SK-N-SH (cell line): ENCODE measurements around the gene PTGFR. TPM values are rescaled to one million over a fixed set of nuclear protein-coding genes. Genes with fewer than 3 reads are reported as not detected.

Source experiments
- CTCF ChIA-PET: fragments of 300-600, 350-600 bp; formaldehyde crosslinking; extraction: SDS; loops from one replicate; lab custom pipeline; 2021; lab: Yijun Ruan, JAX
- POLR2A ChIA-PET: fragments of 350-600 bp; sonication (Branson Sonifier 250); formaldehyde crosslinking; extraction: SDS; loops from one replicate; lab custom pipeline; 2020; ENCODE audit warnings: antibody characterized with exemption, inconsistent platforms; lab: Yijun Ruan, JAX
- DNase-seq: peaks from one replicate; pipeline ENCODE4 v3.0.0; 2012
- H2AFZ ChIP-seq: fragments of 200-600 bp; sonication (generic); 2 replicates; pipeline ENCODE4 v1.8.1; 2016; ENCODE audit warnings: antibody characterized with exemption, mild to moderate bottlenecking, low read depth
- H3F3A ChIP-seq: fragments of 200-600 bp; sonication (generic); replicated peaks from 2 replicates; pipeline ENCODE3; 2016; ENCODE audit warnings: antibody characterized with exemption, mild to moderate bottlenecking; ENCODE audit not compliant: insufficient read depth
- H3K27ac ChIP-seq, 2 experiments: fragments of 200-500 bp in 1 of 2; fragments of 200-600 bp in 1 of 2; sonication (Bioruptor generic) in 1 of 2; sonication (generic), shearing (Covaris generic) in 1 of 2; 2 replicates each; pipeline versions ENCODE4 v1.5.1 to v1.6.1; 2014 to 2016; ENCODE audit warnings: low read depth in 2 of 2, inconsistent platforms in 1 of 2, low read length in 1 of 2, mild to moderate bottlenecking in 1 of 2, mixed read lengths in 1 of 2
- H3K27me3 ChIP-seq: fragments of 200-600 bp; sonication (generic), shearing (Covaris generic); 2 replicates; pipeline ENCODE4 v1.6.1; 2016; ENCODE audit warnings: mixed run types; ENCODE audit not compliant: insufficient read depth
- H3K36me3 ChIP-seq, 2 experiments: fragments of 200-500 bp in 1 of 2; fragments of 200-600 bp in 1 of 2; sonication (Bioruptor generic) in 1 of 2; sonication (generic) in 1 of 2; replicated peaks in 1 of 2; 2 replicates each; pipeline versions ENCODE3 to v1.5.1; 2014 to 2016; ENCODE audit warnings: low read length in 1 of 2, mild to moderate bottlenecking in 1 of 2; ENCODE audit not compliant: insufficient read depth in 2 of 2, control insufficient read depth in 1 of 2
- H3K4me1 ChIP-seq, 2 experiments: fragments of 200-500 bp in 1 of 2; fragments of 200-600 bp in 1 of 2; sonication (Bioruptor generic) in 1 of 2; sonication (generic), shearing (Covaris generic) in 1 of 2; 2 replicates each; pipeline versions ENCODE4 v1.5.1 to v1.6.1; 2014 to 2016; ENCODE audit warnings: low read depth in 1 of 2, low read length in 1 of 2, mixed run types in 1 of 2; ENCODE audit not compliant: insufficient read depth in 2 of 2, control insufficient read depth in 1 of 2
- H3K4me2 ChIP-seq: fragments of 200-600 bp; sonication (generic), shearing (Covaris generic); 2 replicates; pipeline ENCODE4 v1.6.1; 2017; ENCODE audit warnings: mixed run types
- H3K4me3 ChIP-seq, 2 experiments: fragments of 200-500 bp in 1 of 2; fragments of 200-600 bp in 1 of 2; sonication (Bioruptor generic) in 1 of 2; sonication (generic), shearing (Covaris generic) in 1 of 2; 2 replicates each; pipeline versions ENCODE4 v1.5.1 to v1.8.1; 2014 to 2016; ENCODE audit warnings: low read depth in 2 of 2, inconsistent platforms in 1 of 2, low read length in 1 of 2, mild to moderate bottlenecking in 1 of 2, mixed read lengths in 1 of 2, moderate library complexity in 1 of 2
- H3K79me2 ChIP-seq: fragments of 200-600 bp; sonication (generic); 2 replicates; pipeline ENCODE4 v1.8.1; 2017; ENCODE audit warnings: mild to moderate bottlenecking; ENCODE audit not compliant: insufficient read depth
- H3K9ac ChIP-seq: fragments of 200-600 bp; sonication (generic); 2 replicates; pipeline ENCODE4 v1.6.1; 2017; ENCODE audit warnings: mixed run types
- H3K9me2 ChIP-seq: fragments of 200-600 bp; sonication (generic); 2 replicates; pipeline ENCODE4 v1.6.1; 2017; ENCODE audit warnings: mixed run types
- H3K9me3 ChIP-seq: fragments of 200-600 bp; sonication (generic); 2 replicates; pipeline ENCODE4 v1.6.1; 2017; ENCODE audit warnings: mixed run types, mild to moderate bottlenecking, moderate library complexity
- H4K20me1 ChIP-seq: fragments of 200-600 bp; sonication (generic); 2 replicates; pipeline ENCODE4 v1.6.1; 2017; ENCODE audit warnings: mild to moderate bottlenecking, mixed run types; ENCODE audit not compliant: insufficient read depth
- EP300 ChIP-seq, 2 experiments: IDR thresholded peaks; 2 replicates each; pipeline versions ENCODE4 v1.4.0 to v1.6.1; 2012; ENCODE audit warnings: borderline replicate concordance in 1 of 2, low read depth in 1 of 2, low read length in 1 of 2
- EZH2phosphoT487 ChIP-seq: fragments of 200-600 bp; sonication (generic); IDR thresholded peaks from 2 replicates; pipeline ENCODE4 v1.6.1; 2017; ENCODE audit warnings: low read depth, mixed run types, mild to moderate bottlenecking, antibody characterized with exemption, moderate library complexity, borderline replicate concordance
- FOXJ3 ChIP-seq: sonication (generic); formaldehyde crosslinking; IDR thresholded peaks from 2 replicates; pipeline ENCODE4 v1.5.1; 2020; ENCODE audit warnings: mild to moderate bottlenecking, missing genetic modification reagents
- FOXM1 ChIP-seq: IDR thresholded peaks from 2 replicates; pipeline ENCODE4 v1.4.0; 2012; ENCODE audit warnings: low read depth, mild to moderate bottlenecking
- JUND ChIP-seq: IDR thresholded peaks from 2 replicates; pipeline ENCODE4 v1.4.0; 2012
- MEF2A ChIP-seq: IDR thresholded peaks from 2 replicates; pipeline ENCODE4 v1.4.0; 2012; ENCODE audit warnings: low read depth, borderline replicate concordance
- MXI1 ChIP-seq: IDR thresholded peaks from 2 replicates; pipeline ENCODE4 v1.6.1; 2012; ENCODE audit warnings: mild to moderate bottlenecking, low read depth, low read length, improper control_type of control experiment
- NRF1 ChIP-seq: IDR thresholded peaks from 2 replicates; pipeline ENCODE4 v1.6.1; 2012; ENCODE audit warnings: low read depth, mild to moderate bottlenecking, low read length
- POLR2AphosphoS5 ChIP-seq: IDR thresholded peaks from 2 replicates; pipeline ENCODE4 v1.6.1; 2012; ENCODE audit warnings: low read depth, low read length
- RXRA ChIP-seq: IDR thresholded peaks from 2 replicates; pipeline ENCODE4 v1.4.0; 2012; ENCODE audit warnings: low read depth, mild to moderate bottlenecking, borderline replicate concordance
- TAF1 ChIP-seq: IDR thresholded peaks from 2 replicates; pipeline ENCODE4 v1.6.1; 2012; ENCODE audit warnings: low read depth, mild to moderate bottlenecking, low read length, moderate library complexity, borderline replicate concordance
- YY1 ChIP-seq: IDR thresholded peaks from 2 replicates; pipeline ENCODE4 v1.4.0; 2012; ENCODE audit warnings: low read depth, mild to moderate bottlenecking
- polyA plus RNA-seq, 3 experiments: library from polyadenylated mRNA; depleted of rRNA; stranded (reverse); fragments of >200 nt; gene quantifications; 2 replicates each; pipeline ENCODE4 v1.2.3, GENCODE V29; 2012
- TF ChIP-seq, protein P1 (sequence below): IDR thresholded peaks from 2 replicates; pipeline ENCODE4; 2012
- TF ChIP-seq, protein P2 (sequence below): IDR thresholded peaks from 2 replicates; pipeline ENCODE4 v1.4.0; 2012; ENCODE audit warnings: low read depth, borderline replicate concordance
- TF ChIP-seq, protein P3 (sequence below): fragments of 150-350 bp; IDR thresholded peaks from 2 replicates; pipeline ENCODE4 v1.6.1; 2016; ENCODE audit warnings: mild to moderate bottlenecking, low read depth, low read length
- TF ChIP-seq, protein P4 (sequence below): fragments of 150-350 bp; IDR thresholded peaks from 2 replicates; pipeline ENCODE4 v1.6.1; 2017; ENCODE audit warnings: antibody characterized with exemption, low read length, low read depth, borderline replicate concordance

The PTGFR gene
- polyA plus RNA-seq, 1 of the 3 experiments (the other 2 are of a cell fraction) = 2.2 TPM

DNA sequence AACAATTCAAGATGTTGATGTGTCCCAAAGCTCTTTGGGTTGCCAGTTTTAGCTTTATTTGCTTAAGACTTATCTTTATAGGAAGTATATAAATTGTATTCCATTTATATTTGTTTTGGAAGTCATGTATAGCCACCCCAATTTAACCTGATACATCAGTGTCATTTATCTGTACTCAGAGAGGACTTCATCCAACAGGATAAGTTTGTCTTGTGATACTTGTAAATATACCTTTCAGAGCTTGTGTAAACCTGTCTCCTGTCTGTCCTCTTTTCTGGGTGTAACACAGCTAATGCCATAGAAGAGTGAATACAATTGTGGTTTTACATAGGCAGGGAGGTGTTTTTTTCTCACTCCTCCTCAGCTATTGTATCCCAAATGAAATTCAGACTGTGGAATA lies 10.4 kb downstream of the PTGFR start:
- Histone ChIP-seq H3K4me2 (no peak overlapping the region), H3K79me2 (peaks cover 18% of the 10 kb centered on the region), H3K27me3 (no peaks in the 10 kb centered on the region), H3K27ac (no peak overlapping the region), H2AFZ (no peak overlapping the region), H3F3A (no peaks in the 10 kb centered on the region), H3K9ac (no peak overlapping the region), H4K20me1 (no peaks in the 10 kb centered on the region), H3K4me1 (peaks cover 0 to 14% of the 10 kb centered on the region in 2 experiments; a peak in 1 of 4 replicates), H3K9me3 (no peaks in the 10 kb centered on the region), H3K36me3 (peaks cover 0 to 16% of the 10 kb centered on the region in 2 experiments), H3K9me2 (no peaks in the 10 kb centered on the region), H3K4me3 (no peak overlapping the region)
- POLR2A ChIA-PET = no interaction called here
- DNase-seq = no peak
- CTCF ChIA-PET = interaction anchor here (1.2 kb wide), 1 partner anchor 355 kb away, joined by 5 read pairs; no protein-coding TSS in a partner anchor
- no peak for TF ChIP-seq YY1
- TF ChIP-seq, protein P1, sequence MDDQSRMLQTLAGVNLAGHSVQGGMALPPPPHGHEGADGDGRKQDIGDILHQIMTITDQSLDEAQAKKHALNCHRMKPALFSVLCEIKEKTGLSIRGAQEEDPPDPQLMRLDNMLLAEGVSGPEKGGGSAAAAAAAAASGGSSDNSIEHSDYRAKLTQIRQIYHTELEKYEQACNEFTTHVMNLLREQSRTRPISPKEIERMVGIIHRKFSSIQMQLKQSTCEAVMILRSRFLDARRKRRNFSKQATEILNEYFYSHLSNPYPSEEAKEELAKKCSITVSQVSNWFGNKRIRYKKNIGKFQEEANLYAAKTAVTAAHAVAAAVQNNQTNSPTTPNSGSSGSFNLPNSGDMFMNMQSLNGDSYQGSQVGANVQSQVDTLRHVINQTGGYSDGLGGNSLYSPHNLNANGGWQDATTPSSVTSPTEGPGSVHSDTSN = no peak
- no peak for TF ChIP-seq POLR2AphosphoS5
- no peak for TF ChIP-seq FOXJ3 (CRISPR knock-in tag)
- no peak for TF ChIP-seq EZH2phosphoT487
- TF ChIP-seq RXRA = no peak
- TF ChIP-seq MXI1 = no peak
- TF ChIP-seq, protein P2, sequence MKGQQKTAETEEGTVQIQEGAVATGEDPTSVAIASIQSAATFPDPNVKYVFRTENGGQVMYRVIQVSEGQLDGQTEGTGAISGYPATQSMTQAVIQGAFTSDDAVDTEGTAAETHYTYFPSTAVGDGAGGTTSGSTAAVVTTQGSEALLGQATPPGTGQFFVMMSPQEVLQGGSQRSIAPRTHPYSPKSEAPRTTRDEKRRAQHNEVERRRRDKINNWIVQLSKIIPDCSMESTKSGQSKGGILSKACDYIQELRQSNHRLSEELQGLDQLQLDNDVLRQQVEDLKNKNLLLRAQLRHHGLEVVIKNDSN = no peak
- TF ChIP-seq JUND = no peak
- no peak for TF ChIP-seq MEF2A
- no peak for TF ChIP-seq EP300 (IDR thresholded peaks at IDR 0.05; ENCODE audit: borderline replicate concordance in 1 of 2, low read depth in 1 of 2, low read length in 1 of 2)
- no peak for TF ChIP-seq FOXM1
- TF ChIP-seq, protein P3, sequence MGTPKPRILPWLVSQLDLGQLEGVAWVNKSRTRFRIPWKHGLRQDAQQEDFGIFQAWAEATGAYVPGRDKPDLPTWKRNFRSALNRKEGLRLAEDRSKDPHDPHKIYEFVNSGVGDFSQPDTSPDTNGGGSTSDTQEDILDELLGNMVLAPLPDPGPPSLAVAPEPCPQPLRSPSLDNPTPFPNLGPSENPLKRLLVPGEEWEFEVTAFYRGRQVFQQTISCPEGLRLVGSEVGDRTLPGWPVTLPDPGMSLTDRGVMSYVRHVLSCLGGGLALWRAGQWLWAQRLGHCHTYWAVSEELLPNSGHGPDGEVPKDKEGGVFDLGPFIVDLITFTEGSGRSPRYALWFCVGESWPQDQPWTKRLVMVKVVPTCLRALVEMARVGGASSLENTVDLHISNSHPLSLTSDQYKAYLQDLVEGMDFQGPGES = no peak
- TF ChIP-seq, protein P4, sequence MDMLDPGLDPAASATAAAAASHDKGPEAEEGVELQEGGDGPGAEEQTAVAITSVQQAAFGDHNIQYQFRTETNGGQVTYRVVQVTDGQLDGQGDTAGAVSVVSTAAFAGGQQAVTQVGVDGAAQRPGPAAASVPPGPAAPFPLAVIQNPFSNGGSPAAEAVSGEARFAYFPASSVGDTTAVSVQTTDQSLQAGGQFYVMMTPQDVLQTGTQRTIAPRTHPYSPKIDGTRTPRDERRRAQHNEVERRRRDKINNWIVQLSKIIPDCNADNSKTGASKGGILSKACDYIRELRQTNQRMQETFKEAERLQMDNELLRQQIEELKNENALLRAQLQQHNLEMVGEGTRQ = no peak
- no peak for TF ChIP-seq TAF1
- no peak for TF ChIP-seq NRF1
